SH-SY5Y (cell line): ENCODE measurements around the gene EXOC6B.

Source experiments
- GATA2 ChIP-seq: IDR thresholded peaks from 2 replicates; pipeline ENCODE4 v1.6.1; 2011; ENCODE audit warnings: mild to moderate bottlenecking, low read depth, low read length
- GATA3 ChIP-seq: IDR thresholded peaks from 2 replicates; pipeline ENCODE4 v1.6.1; 2011; ENCODE audit warnings: low read depth, mild to moderate bottlenecking, low read length, moderate library complexity

DNA sequence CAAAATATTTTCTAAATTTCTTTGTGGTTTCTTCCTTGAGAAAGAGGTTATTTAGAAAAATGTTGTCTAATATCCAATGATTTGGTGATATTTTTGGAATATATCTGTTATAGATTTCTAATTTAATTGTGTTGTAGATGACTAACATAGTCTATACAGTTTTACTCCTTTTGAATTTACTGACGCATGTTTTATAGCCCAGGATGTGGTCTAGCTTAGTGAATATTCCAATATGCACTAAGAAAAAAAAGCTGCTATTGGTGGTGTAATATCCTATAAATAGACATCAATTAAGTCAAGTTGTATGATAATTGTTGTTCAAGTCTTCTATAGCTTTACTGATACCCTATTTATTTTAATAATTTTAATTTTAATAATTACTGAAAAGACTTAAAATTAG is 437.6 kb downstream of the EXOC6B start:
- TF ChIP-seq GATA2, result no peak
- TF ChIP-seq GATA3, result no peak
